Neural crest cell (in vitro differentiated cells): ENCODE results near the gene TLE4. TPM values are rescaled to one million over a fixed set of nuclear protein-coding genes. Genes with fewer than 3 reads are reported as not detected.

Source experiments
- DNase-seq: peaks from one replicate; pipeline ENCODE4 v3.0.0; 2021; ENCODE audit warnings: low read depth, mixed read lengths, low spot score
- H3K27ac Mint-ChIP-seq: one replicate; pipeline ENCODE4 v1.8.0; 2021; ENCODE audit warnings: mild to moderate bottlenecking, mixed read lengths; ENCODE audit not compliant: unreplicated experiment
- H3K27me3 Mint-ChIP-seq: 2 replicates; pipeline ENCODE4 v1.8.0; 2021; ENCODE audit warnings: low read depth, mild to moderate bottlenecking, mixed read lengths
- H3K36me3 Mint-ChIP-seq: 2 replicates; pipeline ENCODE4 v1.8.0; 2021; ENCODE audit warnings: low read depth, mild to moderate bottlenecking, mixed read lengths
- H3K4me1 Mint-ChIP-seq: 2 replicates; pipeline ENCODE4 v1.8.0; 2021; ENCODE audit warnings: mixed read lengths
- H3K4me3 Mint-ChIP-seq: one replicate; pipeline ENCODE4 v1.8.0; 2021; ENCODE audit warnings: mild to moderate bottlenecking, mixed read lengths
- H3K9me3 Mint-ChIP-seq: 2 replicates; pipeline ENCODE4 v1.8.0; 2021; ENCODE audit warnings: mixed read lengths
- CTCF ChIP-seq: fragments of 200-600 bp; sonication (generic); conservative IDR thresholded peaks from 2 replicates; pipeline ENCODE4 v1.5.0; 2021; ENCODE audit warnings: antibody characterized with exemption, mild to moderate bottlenecking
- long read RNA-seq: library from polyadenylated mRNA; unstranded; transcript quantifications from one replicate; pipeline ENCODE4 v2.0.0, GENCODE V29; 2020
- total RNA-seq: library from RNA; stranded (reverse); gene quantifications from 2 replicates; pipeline ENCODE4 v1.2.1, GENCODE V29; 2021

The TLE4 gene
- total RNA-seq, result 83.4 and 85.8 TPM in 2 replicates
- long read RNA-seq, partial matches to known transcripts, result 8 of 12 reads
- long read RNA-seq, other reads (novel, unspliced or antisense), result 3 of 12 reads

GRCh38 chr9:79571309-79572031, at the start of gene TLE4:
Gene TLE4 (plus strand): TSS chr9:79571965. CDS start chr9:79572791, 826 bp downstream.
- Mint-ChIP-seq H3K36me3 (peaks cover 8% of the 10 kb centered on the region), H3K9me3 (no peaks in the 10 kb centered on the region), H3K27ac (no peak within 1 kb of the TSS), H3K4me3 (peak within 1 kb of the TSS; percentile 74), H3K27me3 (peaks cover 11% of the 10 kb centered on the region), H3K4me1 (peaks cover 31% of the 10 kb centered on the region)
- peak; percentile 97 for DNase-seq
- no peak for TF ChIP-seq CTCF

- no peaks in the 10 kb centered on the region for H3K36me3 Mint-ChIP-seq
- DNase-seq, result no peak
- peaks cover 2% of the 10 kb centered on the region for H3K9me3 Mint-ChIP-seq
- H3K4me3 Mint-ChIP-seq, result no peak overlapping the region
- H3K27me3 Mint-ChIP-seq, result no peaks in the 10 kb centered on the region
- no peaks in the 10 kb centered on the region for H3K4me1 Mint-ChIP-seq
- no peak overlapping the region for H3K27ac Mint-ChIP-seq
- no peak for TF ChIP-seq CTCF
These were observed 49.0 kb upstream of the TLE4 start for GRCh38 chr9:79522793-79523192.

GRCh38 chr9:79524266-79524665, 47.5 kb upstream of the TLE4 start:
- Mint-ChIP-seq H3K4me1 (no peaks in the 10 kb centered on the region), H3K9me3 (peaks cover 2% of the 10 kb centered on the region), H3K27me3 (no peaks in the 10 kb centered on the region), H3K4me3 (no peak overlapping the region), H3K27ac (no peak overlapping the region), H3K36me3 (no peaks in the 10 kb centered on the region)
- no peak for TF ChIP-seq CTCF
- no peak for DNase-seq

GRCh38 chr9:79526149-79526672, 45.6 kb upstream of the TLE4 start:
- no peaks in the 10 kb centered on the region for H3K36me3 Mint-ChIP-seq
- no peaks in the 10 kb centered on the region for H3K27me3 Mint-ChIP-seq
- no peak overlapping the region for H3K27ac Mint-ChIP-seq
- H3K4me3 Mint-ChIP-seq, result no peak overlapping the region
- H3K9me3 Mint-ChIP-seq, result peaks cover 2% of the 10 kb centered on the region
- no peaks in the 10 kb centered on the region for H3K4me1 Mint-ChIP-seq
- no peak for TF ChIP-seq CTCF
- no peak for DNase-seq

GRCh38 chr9:79535534-79535933, 36.2 kb upstream of the TLE4 start:
- H3K4me3 Mint-ChIP-seq, result no peak overlapping the region
- peaks cover 10% of the 10 kb centered on the region for H3K9me3 Mint-ChIP-seq
- no peaks in the 10 kb centered on the region for H3K4me1 Mint-ChIP-seq
- DNase-seq, result no peak
- H3K27ac Mint-ChIP-seq, result no peak overlapping the region
- H3K27me3 Mint-ChIP-seq, result no peaks in the 10 kb centered on the region
- no peak for TF ChIP-seq CTCF
- no peaks in the 10 kb centered on the region for H3K36me3 Mint-ChIP-seq
